Caco-2 (cell line): ENCODE data around the gene ETV6. TPM values are rescaled to one million over a fixed set of nuclear protein-coding genes. Genes with fewer than 3 reads are reported as not detected.

Source experiments
- BruUV-seq: library from RNA; stranded (reverse); fragments of 400-500 nt; replicated peaks from 2 replicates; lab custom pipeline; 2021; lab: Mats Ljungman, UMichigan
- CTCF ChIA-PET: fragments of 300-600 bp; sonication (Branson Sonifier 250); formaldehyde crosslinking; loops from one replicate; lab custom pipeline; 2022; ENCODE audit warnings: antibody characterized with exemption; lab: Charles Lee
- POLR2A ChIA-PET: fragments of 300-600 bp; sonication (Branson Sonifier 250); formaldehyde crosslinking; loops from one replicate; lab custom pipeline; 2022; ENCODE audit warnings: antibody characterized with exemption; lab: Charles Lee
- DNase-seq, 2 experiments: peaks; one replicate each; pipeline versions ENCODE4 v3.0.0 to v3.0.0-alpha.2; 2020 to 2022
- H3K27me3 ChIP-seq: replicated peaks from 2 replicates; pipeline ENCODE4 v1.6.0; 2011; ENCODE audit warnings: low read length; ENCODE audit not compliant: control insufficient read depth, insufficient read depth
- H3K36me3 ChIP-seq: 2 replicates; pipeline ENCODE4 v1.5.1; 2011; ENCODE audit warnings: low read length; ENCODE audit not compliant: control insufficient read depth, insufficient read depth
- H3K4me1 ChIP-seq: fragments of 250-450 bp; sonication (Bioruptor Pico); 2 replicates; pipeline ENCODE4 v1.5.1; 2020; ENCODE audit warnings: mild to moderate bottlenecking
- H3K4me3 ChIP-seq: 2 replicates; pipeline ENCODE4 v1.5.1; 2011; ENCODE audit warnings: low read depth, mild to moderate bottlenecking, control low read depth, low read length
- H3K9me3 ChIP-seq: fragments of 250-450 bp; sonication (Bioruptor Pico); 2 replicates; pipeline ENCODE4 v1.5.1; 2020; ENCODE audit warnings: mild to moderate bottlenecking, moderate library complexity
- H3K27ac Mint-ChIP-seq: one replicate; pipeline ENCODE4 v1.8.0; 2022; ENCODE audit warnings: mixed read lengths; ENCODE audit not compliant: unreplicated experiment
- H3K27me3 Mint-ChIP-seq: one replicate; pipeline ENCODE4 v1.8.0; 2022; ENCODE audit warnings: mixed read lengths; ENCODE audit not compliant: insufficient read depth, unreplicated experiment
- H3K36me3 Mint-ChIP-seq: one replicate; pipeline ENCODE4 v1.8.0; 2022; ENCODE audit warnings: mild to moderate bottlenecking, mixed read lengths; ENCODE audit not compliant: insufficient read depth, unreplicated experiment
- H3K4me1 Mint-ChIP-seq: one replicate; pipeline ENCODE4 v1.8.0; 2022; ENCODE audit warnings: low read depth, mixed read lengths; ENCODE audit not compliant: unreplicated experiment
- H3K4me3 Mint-ChIP-seq: one replicate; pipeline ENCODE4 v1.8.0; 2022; ENCODE audit warnings: mild to moderate bottlenecking, moderate library complexity, mixed read lengths; ENCODE audit not compliant: unreplicated experiment
- H3K9me3 Mint-ChIP-seq: one replicate; pipeline ENCODE4 v1.8.0; 2022; ENCODE audit warnings: mixed read lengths; ENCODE audit not compliant: unreplicated experiment
- intact Hi-C: fragments of 100-400 bp; cut with micrococcal nuclease; formaldehyde crosslinking; loops from one replicate; pipeline ENCODE4 v1.10.0; 2022; ENCODE audit not compliant: unreplicated experiment
- total RNA-seq: library from RNA; stranded (reverse); gene quantifications from 2 replicates; pipeline ENCODE4 v1.2.3, GENCODE V29; 2022
- TF ChIP-seq, protein P1 (sequence below), 2 experiments: fragments of 200-600 bp in 1 of 2; IDR thresholded peaks; 1 replicate in 1 of 2; 2 replicates in 1 of 2; pipeline versions ENCODE4 v1.5.1 to v1.8.0; 2011 to 2022; ENCODE audit warnings: antibody characterized with exemption in 1 of 2, control low read depth in 1 of 2, inconsistent platforms in 1 of 2, low read depth in 1 of 2, low read length in 1 of 2, mild to moderate bottlenecking in 1 of 2, moderate library complexity in 1 of 2; ENCODE audit not compliant: insufficient read depth in 1 of 2, severe bottlenecking in 1 of 2, unreplicated experiment in 1 of 2

ETV6 gene
- total RNA-seq, 1 experiment from 2014 or later: 15.6 TPM

DNA sequence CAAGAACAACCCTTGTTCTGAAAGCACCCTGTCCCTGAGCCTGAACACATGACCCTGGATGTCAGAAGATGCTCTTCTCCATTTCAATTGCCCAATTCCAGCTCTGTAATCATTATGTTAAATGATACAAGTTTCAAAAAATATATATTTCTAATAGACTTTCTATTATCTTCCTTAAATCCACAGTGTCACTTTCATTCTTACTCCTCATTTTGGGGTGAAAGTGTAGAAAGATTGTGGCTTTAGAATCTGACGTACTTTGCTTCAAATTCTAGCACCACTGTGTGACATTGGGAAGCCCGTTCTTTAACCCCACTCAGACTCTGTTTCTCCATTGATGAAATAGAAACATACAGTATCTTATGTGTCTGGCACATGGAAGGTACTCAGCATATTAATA lies 83.2 kb downstream of the ETV6 start:
- H3K9me3 Mint-ChIP-seq: no peaks in the 10 kb centered on the region
- no peaks in the 10 kb centered on the region for H3K27me3 Mint-ChIP-seq
- H3K36me3 Mint-ChIP-seq: no peaks in the 10 kb centered on the region
- BruUV-seq: no TSS peak
- H3K4me1 Mint-ChIP-seq: peaks cover 14% of the 10 kb centered on the region
- Histone ChIP-seq H3K4me1 (peaks cover 18% of the 10 kb centered on the region), H3K9me3 (no peaks in the 10 kb centered on the region), H3K4me3 (no peak overlapping the region), H3K36me3 (no peaks in the 10 kb centered on the region), H3K27me3 (no peaks in the 10 kb centered on the region)
- TF ChIP-seq, protein P1, sequence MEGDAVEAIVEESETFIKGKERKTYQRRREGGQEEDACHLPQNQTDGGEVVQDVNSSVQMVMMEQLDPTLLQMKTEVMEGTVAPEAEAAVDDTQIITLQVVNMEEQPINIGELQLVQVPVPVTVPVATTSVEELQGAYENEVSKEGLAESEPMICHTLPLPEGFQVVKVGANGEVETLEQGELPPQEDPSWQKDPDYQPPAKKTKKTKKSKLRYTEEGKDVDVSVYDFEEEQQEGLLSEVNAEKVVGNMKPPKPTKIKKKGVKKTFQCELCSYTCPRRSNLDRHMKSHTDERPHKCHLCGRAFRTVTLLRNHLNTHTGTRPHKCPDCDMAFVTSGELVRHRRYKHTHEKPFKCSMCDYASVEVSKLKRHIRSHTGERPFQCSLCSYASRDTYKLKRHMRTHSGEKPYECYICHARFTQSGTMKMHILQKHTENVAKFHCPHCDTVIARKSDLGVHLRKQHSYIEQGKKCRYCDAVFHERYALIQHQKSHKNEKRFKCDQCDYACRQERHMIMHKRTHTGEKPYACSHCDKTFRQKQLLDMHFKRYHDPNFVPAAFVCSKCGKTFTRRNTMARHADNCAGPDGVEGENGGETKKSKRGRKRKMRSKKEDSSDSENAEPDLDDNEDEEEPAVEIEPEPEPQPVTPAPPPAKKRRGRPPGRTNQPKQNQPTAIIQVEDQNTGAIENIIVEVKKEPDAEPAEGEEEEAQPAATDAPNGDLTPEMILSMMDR (IDR thresholded peaks at IDR 0.05; ENCODE audit: insufficient read depth in 1 of 2, low read depth in 1 of 2, low read length in 1 of 2, severe bottlenecking in 1 of 2, unreplicated experiment in 1 of 2): no peak
- intact Hi-C loops: loop anchor here (10.0 kb wide), 1 partner anchor 152 kb away; no protein-coding TSS in a partner anchor
- DNase-seq: no peak
- ChIA-PET POLR2A (no interaction called here), CTCF (no interaction called here)
- no peak overlapping the region for H3K4me3 Mint-ChIP-seq
- no peak overlapping the region for H3K27ac Mint-ChIP-seq

DNA sequence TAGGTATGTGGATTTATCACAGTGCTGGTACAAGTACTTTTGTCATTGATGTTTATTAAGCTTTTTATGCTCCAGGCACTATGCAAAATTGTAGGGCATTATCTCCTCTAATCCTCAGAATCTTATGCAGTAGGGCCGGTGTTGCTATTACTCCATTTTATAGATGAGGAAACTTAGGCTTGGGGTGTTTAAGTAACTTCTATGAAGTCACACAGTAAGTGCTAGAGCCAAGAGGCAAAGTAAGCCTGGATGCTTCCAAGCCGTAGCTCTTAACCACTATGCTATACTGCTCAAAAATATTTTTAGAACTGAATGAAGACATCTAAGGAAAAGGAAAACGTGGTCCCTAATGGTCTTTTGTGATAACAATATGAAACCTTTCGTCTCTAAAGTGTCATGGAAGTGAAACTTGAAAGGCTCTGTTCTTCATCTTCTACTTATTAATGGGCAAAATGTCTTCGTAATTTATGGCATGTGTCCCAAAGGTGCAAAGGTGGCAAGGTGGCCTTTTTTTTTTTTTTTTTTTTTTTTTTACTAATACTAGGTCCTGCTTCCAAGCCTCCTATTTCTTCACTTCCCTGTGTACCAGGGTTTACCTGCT lies 85.2 kb downstream of the ETV6 start:
- no peak for DNase-seq
- no TSS peak for BruUV-seq
- Mint-ChIP-seq H3K27me3 (no peaks in the 10 kb centered on the region), H3K36me3 (no peaks in the 10 kb centered on the region), H3K4me1 (peaks cover 7% of the 10 kb centered on the region), H3K27ac (no peak overlapping the region), H3K4me3 (no peak overlapping the region), H3K9me3 (no peaks in the 10 kb centered on the region)
- CTCF ChIA-PET: interaction anchor here (0.5 to 1.0 kb wide), 4 partner anchors 61 to 299 kb away, joined by 3 to 6 read pairs (median 3); no protein-coding TSS in a partner anchor
- H3K9me3 ChIP-seq: no peaks in the 10 kb centered on the region
- intact Hi-C loops: loop anchor here (10.0 kb wide), 1 partner anchor 150 kb away; no protein-coding TSS in a partner anchor
- H3K27me3 ChIP-seq: no peaks in the 10 kb centered on the region
- POLR2A ChIA-PET: no interaction called here
- no peak overlapping the region for H3K4me3 ChIP-seq
- TF ChIP-seq, protein P1 (IDR thresholded peaks at IDR 0.05; ENCODE audit: insufficient read depth in 1 of 2, low read depth in 1 of 2, low read length in 1 of 2, severe bottlenecking in 1 of 2, unreplicated experiment in 1 of 2): no peak
- no peaks in the 10 kb centered on the region for H3K36me3 ChIP-seq
- H3K4me1 ChIP-seq: peaks cover 10% of the 10 kb centered on the region

DNA sequence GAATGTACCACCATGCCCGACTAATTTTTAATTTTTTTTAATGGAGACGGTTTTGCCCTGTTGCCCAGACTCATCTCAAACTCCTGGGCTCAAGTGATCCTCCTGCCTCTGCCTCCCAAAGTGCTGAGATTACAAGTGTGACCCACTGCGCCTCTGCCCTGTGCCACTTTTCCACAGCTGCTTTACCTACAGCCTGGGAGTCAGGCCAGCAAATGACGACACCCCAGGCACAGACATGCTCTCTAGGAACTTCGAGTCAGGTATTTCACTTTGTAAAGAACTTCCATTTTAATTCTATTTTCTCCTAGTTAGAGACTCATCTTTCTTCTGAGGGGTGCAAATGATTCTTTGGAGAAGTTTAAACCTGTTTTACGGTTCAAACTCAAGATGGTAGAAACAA lies 89.0 kb downstream of the ETV6 start:
- Mint-ChIP-seq H3K9me3 (no peaks in the 10 kb centered on the region), H3K4me1 (no peaks in the 10 kb centered on the region), H3K27ac (no peak overlapping the region), H3K36me3 (no peaks in the 10 kb centered on the region), H3K4me3 (no peak overlapping the region), H3K27me3 (no peaks in the 10 kb centered on the region)
- intact Hi-C loops: loop anchor here (10.0 kb wide), 1 partner anchor 146 kb away; no protein-coding TSS in a partner anchor
- no peaks in the 10 kb centered on the region for H3K36me3 ChIP-seq
- POLR2A ChIA-PET: no interaction called here
- no peaks in the 10 kb centered on the region for H3K4me1 ChIP-seq
- TF ChIP-seq, protein P1 (IDR thresholded peaks at IDR 0.05; ENCODE audit: insufficient read depth in 1 of 2, low read depth in 1 of 2, low read length in 1 of 2, severe bottlenecking in 1 of 2, unreplicated experiment in 1 of 2): no peak
- no peaks in the 10 kb centered on the region for H3K9me3 ChIP-seq
- CTCF ChIA-PET: no interaction called here
- no peak overlapping the region for H3K4me3 ChIP-seq
- H3K27me3 ChIP-seq: no peaks in the 10 kb centered on the region
- no peak for DNase-seq
- BruUV-seq: no TSS peak
